Chondrocyte (in vitro differentiated cells): ENCODE results near the gene ZBTB46. TPM values are rescaled to one million over a fixed set of nuclear protein-coding genes. Genes with fewer than 3 reads are reported as not detected.
A peak's percentile ranks its signal among the peaks of the same experiment; 100 is the strongest.
"Not testable (repeated sequence)": the region's sequence is repeated elsewhere in the genome, so short reads cannot be mapped to it uniquely, and the experiment has no call there.

Experiments used
- DNase-seq: peaks from one replicate; pipeline ENCODE4 v3.0.0; 2021; ENCODE audit warnings: mixed read lengths, low spot score
- H3K27ac Mint-ChIP-seq: one replicate; pipeline ENCODE4 v1.8.0; 2021; ENCODE audit warnings: mild to moderate bottlenecking, moderate library complexity, mixed read lengths; ENCODE audit not compliant: unreplicated experiment
- H3K27me3 Mint-ChIP-seq: 2 replicates; pipeline ENCODE4 v1.8.0; 2021; ENCODE audit warnings: low read depth, mixed read lengths
- H3K36me3 Mint-ChIP-seq: 2 replicates; pipeline ENCODE4 v1.8.0; 2021; ENCODE audit warnings: low read depth, mixed read lengths
- H3K4me1 Mint-ChIP-seq: 2 replicates; pipeline ENCODE4 v1.8.0; 2021; ENCODE audit warnings: low read depth, mild to moderate bottlenecking, mixed read lengths
- H3K4me3 Mint-ChIP-seq: one replicate; pipeline ENCODE4 v1.8.0; 2021; ENCODE audit warnings: mild to moderate bottlenecking, moderate library complexity, mixed read lengths; ENCODE audit not compliant: unreplicated experiment
- H3K9me3 Mint-ChIP-seq: 2 replicates; pipeline ENCODE4 v1.8.0; 2021; ENCODE audit warnings: low read depth, mixed read lengths
- CTCF ChIP-seq: fragments of 200-600 bp; sonication (generic); IDR thresholded peaks from 2 replicates; pipeline ENCODE4 v1.5.0; 2021; ENCODE audit warnings: antibody characterized with exemption, mild to moderate bottlenecking, moderate library complexity
- long read RNA-seq: library from polyadenylated mRNA; stranded (forward); transcript quantifications from one replicate; pipeline ENCODE4 v2.0.0, GENCODE V29; 2021
- total RNA-seq: library from RNA; stranded (reverse); gene quantifications from 3 replicates; pipeline ENCODE4 v1.2.1, GENCODE V29; 2021

Gene ZBTB46
- total RNA-seq, result 5.9 to 8.3 TPM (median 6.0 TPM) in 3 replicates
- long read RNA-seq, full-length matches to known transcripts, result 1 of 10 reads
- long read RNA-seq, partial matches to known transcripts, result 2 of 10 reads
- long read RNA-seq, other reads (novel, unspliced or antisense), result 7 of 10 reads

GRCh38 chr20:63830841-63831588 is at the start of gene ZBTB46:
ZBTB46 (minus strand) TSS chr20:63831264; CDS start chr20:63790757, 40,507 bp downstream.
- TF ChIP-seq CTCF, result no peak
- H3K4me3 Mint-ChIP-seq, result peak within 1 kb of the TSS; percentile 83
- peaks cover 33% of the 10 kb centered on the region for H3K4me1 Mint-ChIP-seq
- no peaks in the 10 kb centered on the region for H3K27me3 Mint-ChIP-seq
- H3K9me3 Mint-ChIP-seq, result no peaks in the 10 kb centered on the region
- no peak for DNase-seq
- no peaks in the 10 kb centered on the region for H3K36me3 Mint-ChIP-seq
- H3K27ac Mint-ChIP-seq, result peak within 1 kb of the TSS; percentile 1

GRCh38 chr20:63878899-63879663 is 48.0 kb upstream of the ZBTB46 start:
- Mint-ChIP-seq H3K27ac (no peak overlapping the region), H3K4me3 (no peak overlapping the region)
- TF ChIP-seq CTCF, result no peak

DNA sequence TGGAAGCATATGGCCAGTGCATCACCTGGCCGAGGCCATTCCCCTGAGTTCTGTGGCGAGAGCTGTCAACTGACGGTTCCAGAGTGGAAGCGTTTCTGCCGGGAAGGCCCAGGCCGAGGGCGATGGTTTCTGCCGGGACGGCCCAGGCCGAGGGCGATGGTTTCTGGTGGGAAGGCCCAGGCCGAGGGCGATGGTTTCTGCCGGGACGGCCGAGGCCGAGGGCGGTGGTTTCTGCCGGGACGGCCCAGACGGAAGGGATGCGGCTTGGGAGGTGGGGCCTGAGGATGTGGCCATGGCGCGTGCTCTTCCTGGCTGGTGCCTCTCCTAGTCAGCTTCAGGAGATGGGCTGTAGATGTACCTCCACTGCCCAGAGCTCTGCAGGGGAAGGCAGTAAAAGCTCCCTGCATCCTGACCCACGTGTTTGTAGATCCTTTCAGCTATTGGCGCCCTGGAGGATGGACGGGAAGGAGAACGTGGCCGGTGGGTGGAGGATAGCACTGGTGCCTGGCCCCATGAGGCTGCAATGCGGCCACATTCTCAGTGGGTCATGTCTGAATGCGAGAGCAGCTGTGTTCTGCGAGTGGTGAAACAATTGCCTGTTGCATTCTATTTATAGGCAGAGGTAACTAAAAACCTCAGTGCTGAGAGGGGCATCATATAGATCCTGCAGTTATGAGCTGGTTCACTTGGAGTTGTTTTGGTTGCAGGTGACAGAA is 46.8 kb upstream of the ZBTB46 start:
- Mint-ChIP-seq H3K4me1 (peaks cover 4% of the 10 kb centered on the region), H3K9me3 (no peaks in the 10 kb centered on the region), H3K27ac (no peak overlapping the region), H3K36me3 (peaks cover 28% of the 10 kb centered on the region), H3K27me3 (no peaks in the 10 kb centered on the region), H3K4me3 (no peak overlapping the region)
- no peak for DNase-seq
- no peak for TF ChIP-seq CTCF

More at GRCh38 chr20:63878899-63879663, 48.0 kb upstream of the ZBTB46 start:
- H3K36me3 Mint-ChIP-seq, result peaks cover 26% of the 10 kb centered on the region
- no peaks in the 10 kb centered on the region for H3K4me1 Mint-ChIP-seq
- H3K27me3 Mint-ChIP-seq, result no peaks in the 10 kb centered on the region
- no peak for DNase-seq
- H3K9me3 Mint-ChIP-seq, result no peaks in the 10 kb centered on the region

DNA sequence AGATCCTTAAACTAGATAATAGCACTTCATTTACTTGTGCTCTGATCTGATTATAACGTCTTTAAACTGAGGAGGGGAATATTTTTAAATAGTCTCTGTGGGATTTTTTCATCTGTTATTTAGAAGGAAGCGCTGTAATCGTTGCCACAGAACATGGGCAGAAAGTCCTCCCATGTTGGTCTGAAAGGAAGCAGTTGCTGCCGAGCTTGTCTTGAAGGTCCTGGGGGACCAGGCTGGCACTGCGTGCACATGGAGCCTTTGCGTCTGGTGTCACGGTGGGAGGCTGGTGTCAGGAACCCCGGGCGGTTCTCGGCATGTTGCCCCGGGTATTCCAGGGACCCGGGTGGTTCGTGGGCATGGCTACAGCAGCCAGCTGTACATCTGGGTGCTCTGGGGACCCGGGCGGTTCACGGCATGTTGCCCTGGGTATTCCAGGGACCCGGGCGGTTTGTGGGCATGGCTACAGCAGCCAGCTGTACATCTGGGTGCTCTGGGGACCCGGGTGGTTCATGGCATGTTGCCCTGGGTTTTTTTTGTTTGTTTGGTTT is 45.5 kb upstream of the ZBTB46 start:
- peaks cover 4% of the 10 kb centered on the region for H3K4me1 Mint-ChIP-seq
- no peaks in the 10 kb centered on the region for H3K9me3 Mint-ChIP-seq
- no peak overlapping the region for H3K4me3 Mint-ChIP-seq
- no peak for TF ChIP-seq CTCF
- no peak overlapping the region for H3K27ac Mint-ChIP-seq
- H3K27me3 Mint-ChIP-seq, result no peaks in the 10 kb centered on the region
- H3K36me3 Mint-ChIP-seq, result peaks cover 25% of the 10 kb centered on the region
- no peak for DNase-seq

DNA sequence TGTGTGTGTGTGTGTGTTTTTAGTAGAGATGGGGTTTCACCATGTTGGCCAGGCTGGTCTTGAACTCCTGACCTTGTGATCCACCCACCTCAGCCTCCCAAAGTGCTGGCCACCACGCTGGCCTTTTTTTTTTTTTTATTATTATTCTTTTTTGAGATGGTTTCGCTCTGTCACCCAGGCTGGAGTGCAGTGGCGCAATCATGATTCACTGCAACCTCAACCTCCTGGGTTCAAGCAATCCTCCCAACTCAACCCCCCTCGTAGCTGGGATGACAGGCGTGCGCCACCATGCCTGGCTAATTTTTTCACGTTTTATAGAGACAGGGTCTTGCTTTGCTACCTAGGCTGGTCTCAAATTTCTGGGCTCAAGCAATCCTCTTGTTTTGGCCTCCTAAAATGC is 43.2 kb upstream of the ZBTB46 start:
- not testable (repeated sequence) for H3K27me3 Mint-ChIP-seq, H3K4me3 Mint-ChIP-seq, H3K9me3 Mint-ChIP-seq, DNase-seq, H3K27ac Mint-ChIP-seq, H3K4me1 Mint-ChIP-seq
- H3K36me3 Mint-ChIP-seq, result peaks cover 31% of the 10 kb centered on the region
